DND-41 (cell line): ENCODE measurements around the gene POLN.

Source experiments
- ATAC-seq: fragments of 200-7000 bp; cut with Tn5 transposase; 3 replicates; pipeline ENCODE4 v1.9.1; 2021; ENCODE audit warnings: low read depth; ENCODE audit not compliant: insufficient read depth
- DNase-seq: peaks from one replicate; pipeline ENCODE4 v3.0.0-alpha.2; 2020
- H2AFZ ChIP-seq: 2 replicates; pipeline ENCODE4 v1.6.0; 2012; ENCODE audit warnings: low read depth, low read length
- H3K27ac ChIP-seq: 2 replicates; pipeline ENCODE4 v1.5.1; 2012; ENCODE audit warnings: low read length, inconsistent platforms
- H3K27me3 ChIP-seq: fragments of 200-600 bp; sonication (generic); 2 replicates; pipeline ENCODE4 v1.6.0; 2012; ENCODE audit warnings: low read length, mild to moderate bottlenecking, inconsistent platforms; ENCODE audit not compliant: insufficient read depth, poor library complexity
- H3K36me3 ChIP-seq: 2 replicates; pipeline ENCODE4 v1.5.1; 2012; ENCODE audit warnings: low read length, inconsistent platforms; ENCODE audit not compliant: insufficient read depth
- H3K4me1 ChIP-seq: 2 replicates; pipeline ENCODE4 v1.5.1; 2012; ENCODE audit warnings: mild to moderate bottlenecking, low read length; ENCODE audit not compliant: insufficient read depth
- H3K4me2 ChIP-seq: 2 replicates; pipeline ENCODE4 v1.6.0; 2012; ENCODE audit warnings: mild to moderate bottlenecking, moderate library complexity, low read length, inconsistent platforms; ENCODE audit not compliant: insufficient read depth
- H3K4me3 ChIP-seq, 2 experiments: fragments of 200-600 bp in 1 of 2; shearing (Covaris generic) in 1 of 2; 2 replicates each; pipeline ENCODE4 v1.5.1; 2012 to 2016; ENCODE audit warnings: inconsistent platforms in 2 of 2, low read length in 2 of 2, mild to moderate bottlenecking in 2 of 2, low read depth in 1 of 2, moderate library complexity in 1 of 2
- H3K79me2 ChIP-seq: 2 replicates; pipeline ENCODE4 v1.6.0; 2012; ENCODE audit warnings: low read length, inconsistent platforms; ENCODE audit not compliant: insufficient read depth
- H3K9ac ChIP-seq: 2 replicates; pipeline ENCODE4 v1.6.0; 2012; ENCODE audit warnings: low read depth, mild to moderate bottlenecking, inconsistent platforms, low read length, moderate library complexity
- H3K9me3 ChIP-seq: 2 replicates; pipeline ENCODE4 v1.5.1; 2012; ENCODE audit warnings: low read length, moderate library complexity, mild to moderate bottlenecking, inconsistent platforms; ENCODE audit not compliant: insufficient read depth, severe bottlenecking
- H4K20me1 ChIP-seq: 2 replicates; pipeline ENCODE4 v1.6.0; 2012; ENCODE audit warnings: low read length; ENCODE audit not compliant: insufficient read depth
- EZH2 ChIP-seq: IDR thresholded peaks from 3 replicates; pipeline ENCODE4 v1.6.1; 2012; ENCODE audit warnings: borderline replicate concordance, low read depth, mild to moderate bottlenecking, moderate library complexity, low read length, inconsistent platforms; ENCODE audit not compliant: severe bottlenecking
- TF ChIP-seq, protein P1 (sequence below): IDR thresholded peaks from 2 replicates; pipeline ENCODE4 v1.5.1; 2012; ENCODE audit warnings: borderline replicate concordance, low read length, moderate library complexity, mild to moderate bottlenecking; ENCODE audit not compliant: poor library complexity, severe bottlenecking; ENCODE audit errors: extremely low read depth

POLN gene

DNA sequence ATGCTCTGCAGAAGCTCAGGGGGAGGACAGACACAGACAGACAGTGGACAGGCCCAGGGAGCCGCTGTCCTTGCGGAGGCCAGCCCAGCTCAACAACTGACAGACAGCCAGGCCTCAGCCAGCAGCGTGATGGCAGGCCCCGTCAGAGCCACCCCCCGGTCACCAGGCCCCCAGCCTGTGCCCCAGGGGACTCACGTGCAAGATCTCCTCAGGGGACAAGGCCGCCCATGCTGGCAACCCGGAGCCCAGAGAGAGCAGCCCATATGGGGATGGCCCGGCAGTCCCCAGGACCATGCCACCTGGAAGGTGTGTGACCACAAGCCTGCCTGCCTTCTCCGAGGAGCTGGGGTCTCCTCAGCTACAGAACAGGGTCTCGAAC lies 48.0 kb upstream of the POLN start:
- H3K9me3 ChIP-seq: no peaks in the 10 kb centered on the region
- no peak for ATAC-seq
- H3K9ac ChIP-seq: peak overlapping the region; percentile 42; the same call in 1 of the 2 replicates
- no peak overlapping the region for H3K4me3 ChIP-seq
- no peaks in the 10 kb centered on the region for H3K27me3 ChIP-seq
- peaks cover 3% of the 10 kb centered on the region; the same call in 1 of the 2 replicates for H4K20me1 ChIP-seq
- H3K4me2 ChIP-seq: peak overlapping the region; percentile 56; the same call in 1 of the 2 replicates
- no peak for DNase-seq
- TF ChIP-seq EZH2: no peak
- TF ChIP-seq, protein P1, sequence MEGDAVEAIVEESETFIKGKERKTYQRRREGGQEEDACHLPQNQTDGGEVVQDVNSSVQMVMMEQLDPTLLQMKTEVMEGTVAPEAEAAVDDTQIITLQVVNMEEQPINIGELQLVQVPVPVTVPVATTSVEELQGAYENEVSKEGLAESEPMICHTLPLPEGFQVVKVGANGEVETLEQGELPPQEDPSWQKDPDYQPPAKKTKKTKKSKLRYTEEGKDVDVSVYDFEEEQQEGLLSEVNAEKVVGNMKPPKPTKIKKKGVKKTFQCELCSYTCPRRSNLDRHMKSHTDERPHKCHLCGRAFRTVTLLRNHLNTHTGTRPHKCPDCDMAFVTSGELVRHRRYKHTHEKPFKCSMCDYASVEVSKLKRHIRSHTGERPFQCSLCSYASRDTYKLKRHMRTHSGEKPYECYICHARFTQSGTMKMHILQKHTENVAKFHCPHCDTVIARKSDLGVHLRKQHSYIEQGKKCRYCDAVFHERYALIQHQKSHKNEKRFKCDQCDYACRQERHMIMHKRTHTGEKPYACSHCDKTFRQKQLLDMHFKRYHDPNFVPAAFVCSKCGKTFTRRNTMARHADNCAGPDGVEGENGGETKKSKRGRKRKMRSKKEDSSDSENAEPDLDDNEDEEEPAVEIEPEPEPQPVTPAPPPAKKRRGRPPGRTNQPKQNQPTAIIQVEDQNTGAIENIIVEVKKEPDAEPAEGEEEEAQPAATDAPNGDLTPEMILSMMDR: no peak
- no peaks in the 10 kb centered on the region for H3K79me2 ChIP-seq
- no peaks in the 10 kb centered on the region for H3K36me3 ChIP-seq
- no peak overlapping the region for H2AFZ ChIP-seq
- H3K27ac ChIP-seq: peak overlapping the region; percentile 68
- peaks cover 40% of the 10 kb centered on the region for H3K4me1 ChIP-seq

DNA sequence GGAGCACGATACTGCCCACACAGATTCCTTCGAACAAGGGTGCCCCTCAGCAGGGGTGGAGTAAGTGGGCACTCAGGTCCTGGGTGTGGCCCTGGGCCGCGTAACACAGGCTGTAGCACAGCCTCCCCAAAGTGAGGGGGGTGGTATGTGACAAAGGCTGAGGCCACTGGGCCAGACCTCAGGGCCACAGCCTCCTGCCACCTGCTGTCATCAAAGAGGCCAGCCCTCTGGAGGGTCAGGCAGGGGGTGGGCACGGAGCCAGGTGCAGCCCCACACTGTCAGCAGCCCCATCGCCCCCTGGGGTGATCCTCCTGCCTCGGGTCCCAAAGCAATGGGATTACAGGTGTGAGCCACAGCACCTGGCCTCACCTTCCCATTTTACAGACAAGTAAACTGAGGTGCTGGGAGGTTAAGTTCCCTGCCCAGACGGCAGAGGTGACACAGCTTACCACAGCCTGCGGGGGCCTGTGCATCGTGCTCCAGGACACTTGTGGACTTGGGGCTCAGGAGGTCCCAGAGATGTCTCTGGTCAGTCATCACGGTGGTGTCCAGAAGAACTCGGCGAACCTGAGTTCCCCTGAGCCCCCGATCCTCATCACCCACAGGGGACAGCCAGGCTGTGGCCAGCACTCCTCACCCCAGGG lies 47.5 kb upstream of the POLN start:
- no peak overlapping the region for H2AFZ ChIP-seq

DNA sequence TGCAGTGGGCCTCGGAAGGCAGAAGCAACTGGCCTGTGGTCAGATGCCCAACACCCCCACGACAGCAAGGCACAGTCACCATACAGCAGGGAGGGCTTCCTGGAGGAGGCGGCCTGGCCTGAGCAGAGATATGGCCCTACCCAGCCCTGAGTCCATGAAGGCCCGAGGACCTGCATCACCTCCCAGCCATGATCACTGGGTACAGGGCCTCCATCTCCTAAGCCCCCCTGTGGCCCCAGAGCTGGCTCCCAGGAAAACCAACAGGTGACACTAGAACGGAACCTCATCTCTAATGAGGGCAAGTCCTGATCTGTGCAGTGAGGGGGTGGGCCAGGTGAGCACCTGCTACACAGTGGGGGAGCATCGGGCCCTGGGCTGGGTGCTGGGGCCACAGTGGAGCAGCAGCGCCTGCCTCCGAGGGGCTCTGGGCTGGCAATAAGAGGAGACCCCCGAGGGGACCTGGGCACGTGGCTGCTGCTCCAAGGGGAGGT lies 46.2 kb upstream of the POLN start:
- H3K4me3 ChIP-seq: no peak overlapping the region
- H3K79me2 ChIP-seq: no peaks in the 10 kb centered on the region
- no peak overlapping the region for H3K27ac ChIP-seq
- no peak for TF ChIP-seq EZH2
- TF ChIP-seq, protein P1: no peak
- DNase-seq (no peak), ATAC-seq (no peak)
- H3K27me3 ChIP-seq: no peaks in the 10 kb centered on the region
- H4K20me1 ChIP-seq: peaks cover 3% of the 10 kb centered on the region; the same call in 1 of the 2 replicates
- no peaks in the 10 kb centered on the region for H3K36me3 ChIP-seq
- H3K4me1 ChIP-seq: peaks cover 46% of the 10 kb centered on the region
- H2AFZ ChIP-seq: no peak overlapping the region
- no peak overlapping the region for H3K9ac ChIP-seq
- no peaks in the 10 kb centered on the region for H3K9me3 ChIP-seq
- H3K4me2 ChIP-seq: no peak overlapping the region

More for the DNA sequence above, 47.5 kb upstream of the POLN start:
- H3K4me1 ChIP-seq: peaks cover 42% of the 10 kb centered on the region
- no peaks in the 10 kb centered on the region for H3K9me3 ChIP-seq
- no peaks in the 10 kb centered on the region for H3K79me2 ChIP-seq
- no peak overlapping the region for H3K4me2 ChIP-seq
- H3K27me3 ChIP-seq: no peaks in the 10 kb centered on the region
- DNase-seq: no peak
- 0 out of 2 replicates have a peak overlapping the region, but pooled peaks have one; percentile 68 for H3K27ac ChIP-seq
- H3K36me3 ChIP-seq: no peaks in the 10 kb centered on the region
- no peak overlapping the region for H3K9ac ChIP-seq
- peaks cover 3% of the 10 kb centered on the region; the same call in 1 of the 2 replicates for H4K20me1 ChIP-seq
- TF ChIP-seq, protein P1: no peak
- no peak for TF ChIP-seq EZH2
- ATAC-seq: no peak
- H3K4me3 ChIP-seq: no peak overlapping the region
